AG04449 (cell line): ENCODE measurements around the gene MPDZ.
A peak's percentile ranks its signal among the peaks of the same experiment; 100 is the strongest.

ENCODE experiments used
- CTCF ChIA-PET: fragments of 350-600 bp; formaldehyde crosslinking; extraction: SDS; loops from one replicate; lab custom pipeline; 2021; ENCODE audit warnings: antibody characterized with exemption; lab: Yijun Ruan, JAX
- POLR2A ChIA-PET: fragments of 400-600, 350-600 bp; formaldehyde crosslinking; extraction: SDS; loops from one replicate; lab custom pipeline; 2020; ENCODE audit warnings: antibody characterized with exemption, inconsistent platforms; lab: Yijun Ruan, JAX
- DNase-seq: peaks from one replicate; pipeline ENCODE4 v3.0.0-alpha.2; 2010; ENCODE audit warnings: low read depth, low spot score
- H3K4me3 ChIP-seq: 2 replicates; pipeline ENCODE4 v1.5.1; 2011; ENCODE audit warnings: low read depth, mild to moderate bottlenecking, control low read depth, low read length
- CTCF ChIP-seq: IDR thresholded peaks from one replicate; pipeline ENCODE4 v1.5.1; 2011; ENCODE audit warnings: mild to moderate bottlenecking, moderate library complexity, low read length, control low read depth, inconsistent platforms; ENCODE audit not compliant: insufficient read depth; ENCODE audit errors: missing control alignments

The MPDZ gene

GRCh38 chr9:13269589-13270452 lies 9.7 kb downstream of the MPDZ start:
- no peak for TF ChIP-seq CTCF
- no peak for DNase-seq
- H3K4me3 ChIP-seq = no peak overlapping the region
- POLR2A ChIA-PET = no interaction called here
- CTCF ChIA-PET = no interaction called here

DNA sequence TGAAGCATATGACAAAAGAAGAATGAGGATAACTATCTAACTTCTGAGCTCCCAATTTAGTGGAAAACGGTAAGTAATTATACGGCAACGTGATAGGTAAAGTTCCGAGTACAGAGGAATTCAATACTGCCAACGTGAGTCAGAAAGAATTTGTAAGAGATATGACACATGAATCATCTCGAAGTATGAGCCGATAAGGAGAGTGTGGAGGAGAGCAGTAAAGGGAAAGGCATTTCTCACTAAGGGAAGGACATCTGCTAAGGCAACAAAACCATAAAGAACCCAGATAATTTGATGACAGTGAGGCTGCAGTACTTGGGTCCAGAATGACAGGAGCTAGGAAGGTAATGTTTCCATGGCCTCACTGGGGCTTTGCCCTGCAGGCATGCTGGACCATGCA lies 11.0 kb downstream of the MPDZ start:
- ChIA-PET POLR2A (no interaction called here), CTCF (no interaction called here)
- no peak overlapping the region for H3K4me3 ChIP-seq
- TF ChIP-seq CTCF = no peak
- no peak for DNase-seq

GRCh38 chr9:13267743-13268142 lies 11.7 kb downstream of the MPDZ start:
- TF ChIP-seq CTCF = no peak
- ChIA-PET POLR2A (interaction anchor here (1.0 kb wide), 1 partner anchor 12 kb away, joined by 4 read pairs; the partner anchor contains the start of gene MPDZ), CTCF (interaction anchor here (0.9 to 1.0 kb wide), 2 partner anchors 9 to 28 kb away, joined by 3 to 4 read pairs; no protein-coding TSS in a partner anchor)
- DNase-seq = peak; percentile 71
- no peak overlapping the region for H3K4me3 ChIP-seq

DNA sequence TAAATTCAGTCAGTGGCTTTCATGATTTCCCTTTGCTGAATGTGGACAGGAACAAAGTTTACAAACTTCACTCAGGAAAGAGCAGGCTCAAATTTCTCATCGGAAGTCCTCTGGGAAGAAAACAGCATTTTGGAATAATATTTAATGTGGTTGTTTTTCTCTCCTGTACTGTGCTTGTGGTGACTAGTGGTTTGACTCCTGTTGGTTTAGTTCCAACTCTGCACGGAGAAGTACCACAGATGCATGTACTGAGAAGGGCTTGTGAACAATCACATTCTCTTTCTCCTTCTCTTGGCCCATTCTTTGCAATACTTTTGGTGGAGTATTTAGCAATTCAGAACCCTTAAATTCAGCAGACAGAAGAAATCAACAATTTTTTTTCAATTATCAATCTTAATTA lies 13.3 kb downstream of the MPDZ start:
- CTCF ChIA-PET = no interaction called here
- no peak overlapping the region for H3K4me3 ChIP-seq
- POLR2A ChIA-PET = no interaction called here
- TF ChIP-seq CTCF = no peak
- DNase-seq = no peak

- DNase-seq = no peak
- ChIA-PET CTCF (no interaction called here), POLR2A (no interaction called here)
- TF ChIP-seq CTCF = no peak
- no peak overlapping the region for H3K4me3 ChIP-seq
Measured at GRCh38 chr9:13264788-13265187, 14.7 kb downstream of the MPDZ start.

- no peak for TF ChIP-seq CTCF
- POLR2A ChIA-PET = no interaction called here
- no peak for DNase-seq
- CTCF ChIA-PET = no interaction called here
- H3K4me3 ChIP-seq = no peak overlapping the region
Measured at GRCh38 chr9:13263511-13263910, 16.0 kb downstream of the MPDZ start.
